ENCODE data around the gene MAGI1. TPM values are rescaled to one million over a fixed set of nuclear protein-coding genes. Genes with fewer than 3 reads are reported as not detected.

MAGI1 gene
- total and polyA plus RNA-seq, 2 donors (not counting 1 experiment from before 2014, with no cell fraction given), result 0.10 to 0.22 TPM

DNA sequence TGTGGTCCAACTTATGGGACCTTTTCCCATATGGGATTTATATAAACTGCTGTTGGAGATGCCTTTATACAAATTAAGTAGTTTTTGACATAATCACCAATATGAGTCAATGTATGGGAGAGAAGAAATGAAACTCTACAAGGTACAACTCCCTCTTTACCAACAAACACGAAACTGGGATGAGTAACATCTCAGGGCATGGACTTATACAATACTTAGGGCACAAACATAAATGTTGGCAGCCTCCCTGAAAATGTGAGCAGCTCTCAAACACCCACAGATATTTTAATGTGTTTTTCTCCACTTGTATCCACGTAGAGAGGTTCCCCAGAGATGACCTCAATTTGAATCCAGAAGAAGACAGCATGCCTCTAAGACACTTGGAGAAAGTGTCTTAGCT, 161.6 kb downstream of the MAGI1 start:
- Mint-ChIP-seq H3K4me3 (no peak overlapping the region), H3K27me3 (no peaks in the 10 kb centered on the region), H3K9me3 (ENCODE audit: insufficient read depth) (no peaks in the 10 kb centered on the region), H3K4me1 (no peaks in the 10 kb centered on the region), H3K27ac (no peak overlapping the region)
- no peak overlapping the region for H3K4me3 ChIP-seq (ENCODE audit: control extremely low read depth in 1 of 5, extremely low read depth in 1 of 5, insufficient read depth in 1 of 5, low read depth in 2 of 5, low read length in 4 of 5)
- DNase-seq (no peak), ATAC-seq (ENCODE audit: low read depth) (no peak)
- WGBS (ENCODE audit: insufficient coverage), result 63% methylated on average over 1 of the region's 2 CpGs
- no peaks in the 10 kb centered on the region for H3K79me2 ChIP-seq (ENCODE audit: control insufficient read depth, insufficient read depth, low read length)
- H3K9me3 ChIP-seq (ENCODE audit: control extremely low read depth in 1 of 3, control insufficient read depth in 2 of 3, insufficient read depth in 1 of 3, low read length in 2 of 3), result peaks cover 0 to 3% (median 0%) of the 10 kb centered on the region in 3 donors
- H3K36me3 ChIP-seq (replicated peaks in 1 of 2; ENCODE audit: control extremely low read depth in 1 of 2, control insufficient read depth in 1 of 2, extremely low read depth in 1 of 2, insufficient read depth in 2 of 2, low read length in 1 of 2), result no peaks in the 10 kb centered on the region
- H3K27me3 ChIP-seq (replicated peaks in 1 of 4; ENCODE audit: control extremely low read depth in 1 of 4, control insufficient read depth in 3 of 4, insufficient read depth in 4 of 4, low read length in 3 of 4), result no peaks in the 10 kb centered on the region
- no peaks in the 10 kb centered on the region for H4K20me1 ChIP-seq (ENCODE audit: control insufficient read depth, insufficient read depth, low read length, poor library complexity, severe bottlenecking)
- no peaks in the 10 kb centered on the region for H3K4me1 ChIP-seq (ENCODE audit: control insufficient read depth in 2 of 2, insufficient read depth in 2 of 2, low read length in 2 of 2)
- ChIA-PET CTCF (no interaction called here), POLR2A (no interaction called here)
- no peak overlapping the region for H3K27ac ChIP-seq (ENCODE audit: low read length in 2 of 2)
- no peak overlapping the region for H3K9ac ChIP-seq (ENCODE audit: low read length)
- no peak overlapping the region for H3K4me2 ChIP-seq (replicated peaks; ENCODE audit: low read depth, low read length, poor library complexity, severe bottlenecking)
- no peak overlapping the region for H2AFZ ChIP-seq (ENCODE audit: insufficient read depth, low read depth, low read length, poor library complexity, severe bottlenecking)
- intact Hi-C loops (cut with micrococcal nuclease), result no loop called here
- TF ChIP-seq, protein P1, sequence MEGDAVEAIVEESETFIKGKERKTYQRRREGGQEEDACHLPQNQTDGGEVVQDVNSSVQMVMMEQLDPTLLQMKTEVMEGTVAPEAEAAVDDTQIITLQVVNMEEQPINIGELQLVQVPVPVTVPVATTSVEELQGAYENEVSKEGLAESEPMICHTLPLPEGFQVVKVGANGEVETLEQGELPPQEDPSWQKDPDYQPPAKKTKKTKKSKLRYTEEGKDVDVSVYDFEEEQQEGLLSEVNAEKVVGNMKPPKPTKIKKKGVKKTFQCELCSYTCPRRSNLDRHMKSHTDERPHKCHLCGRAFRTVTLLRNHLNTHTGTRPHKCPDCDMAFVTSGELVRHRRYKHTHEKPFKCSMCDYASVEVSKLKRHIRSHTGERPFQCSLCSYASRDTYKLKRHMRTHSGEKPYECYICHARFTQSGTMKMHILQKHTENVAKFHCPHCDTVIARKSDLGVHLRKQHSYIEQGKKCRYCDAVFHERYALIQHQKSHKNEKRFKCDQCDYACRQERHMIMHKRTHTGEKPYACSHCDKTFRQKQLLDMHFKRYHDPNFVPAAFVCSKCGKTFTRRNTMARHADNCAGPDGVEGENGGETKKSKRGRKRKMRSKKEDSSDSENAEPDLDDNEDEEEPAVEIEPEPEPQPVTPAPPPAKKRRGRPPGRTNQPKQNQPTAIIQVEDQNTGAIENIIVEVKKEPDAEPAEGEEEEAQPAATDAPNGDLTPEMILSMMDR (IDR thresholded peaks at IDR 0.05), result no peak
- TF ChIP-seq EZH2 (IDR thresholded peaks at IDR 0.05; ENCODE audit: borderline replicate concordance, insufficient read depth, low read depth, low read length, poor library complexity, severe bottlenecking), result no peak

DNA sequence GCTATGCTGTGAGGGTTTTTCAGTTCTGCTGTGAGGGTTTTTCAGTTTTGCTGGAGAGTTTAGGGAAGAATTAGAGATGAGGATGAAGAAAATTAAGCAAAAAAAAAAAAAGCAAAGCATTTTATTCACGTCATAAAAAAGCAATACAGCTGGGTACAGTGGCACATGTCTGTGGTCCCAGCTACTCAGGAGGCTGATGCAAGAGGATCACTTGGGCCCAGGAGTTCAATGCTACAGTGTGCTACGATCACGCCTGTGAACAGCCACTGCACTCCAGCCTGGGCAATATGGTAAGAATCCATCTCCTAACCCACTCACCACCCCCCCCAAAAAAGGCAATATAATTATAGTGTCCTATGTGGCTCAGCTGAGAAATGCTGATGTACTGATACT, 162.7 kb downstream of the MAGI1 start:
- Histone ChIP-seq H3K36me3 (replicated peaks in 1 of 2; ENCODE audit: control extremely low read depth in 1 of 2, control insufficient read depth in 1 of 2, extremely low read depth in 1 of 2, insufficient read depth in 2 of 2, low read length in 1 of 2) (no peaks in the 10 kb centered on the region), H3K27ac (ENCODE audit: low read length in 2 of 2) (no peak overlapping the region), H3K27me3 (replicated peaks in 1 of 4; ENCODE audit: control extremely low read depth in 1 of 4, control insufficient read depth in 3 of 4, insufficient read depth in 4 of 4, low read length in 3 of 4) (no peaks in the 10 kb centered on the region), H3K4me1 (ENCODE audit: control insufficient read depth in 2 of 2, insufficient read depth in 2 of 2, low read length in 2 of 2) (no peaks in the 10 kb centered on the region), H3K9ac (ENCODE audit: low read length) (no peak overlapping the region), H4K20me1 (ENCODE audit: control insufficient read depth, insufficient read depth, low read length, poor library complexity, severe bottlenecking) (no peaks in the 10 kb centered on the region), H3K4me2 (replicated peaks; ENCODE audit: low read depth, low read length, poor library complexity, severe bottlenecking) (no peak overlapping the region), H3K79me2 (ENCODE audit: control insufficient read depth, insufficient read depth, low read length) (no peaks in the 10 kb centered on the region), H3K4me3 (ENCODE audit: control extremely low read depth in 1 of 5, extremely low read depth in 1 of 5, insufficient read depth in 1 of 5, low read depth in 2 of 5, low read length in 4 of 5) (no peak overlapping the region), H3K9me3 (ENCODE audit: control extremely low read depth in 1 of 3, control insufficient read depth in 2 of 3, insufficient read depth in 1 of 3, low read length in 2 of 3) (peaks cover 0 to 3% (median 0%) of the 10 kb centered on the region in 3 donors), H2AFZ (ENCODE audit: insufficient read depth, low read depth, low read length, poor library complexity, severe bottlenecking) (no peak overlapping the region)
- ChIA-PET CTCF (interaction anchor here (1.4 kb wide), 1 partner anchor 13 kb away, joined by 4 read pairs; no protein-coding TSS in a partner anchor), POLR2A (no interaction called here)
- Mint-ChIP-seq H3K4me3 (no peak overlapping the region), H3K9me3 (ENCODE audit: insufficient read depth) (no peaks in the 10 kb centered on the region), H3K27ac (no peak overlapping the region), H3K4me1 (no peaks in the 10 kb centered on the region), H3K27me3 (no peaks in the 10 kb centered on the region)
- intact Hi-C loops (cut with micrococcal nuclease), result no loop called here
- WGBS (ENCODE audit: insufficient coverage), result 75% methylated on average over 1 of the region's 3 CpGs
- ATAC-seq (ENCODE audit: low read depth) (no peak), DNase-seq (no peak)
- TF ChIP-seq, protein P1 (IDR thresholded peaks at IDR 0.05), result no peak
- no peak for TF ChIP-seq EZH2 (IDR thresholded peaks at IDR 0.05; ENCODE audit: borderline replicate concordance, insufficient read depth, low read depth, low read length, poor library complexity, severe bottlenecking)
